HEK293 (cell line): ENCODE measurements around the gene KCNK18.

ENCODE experiments used
- CTCF ChIA-PET: fragments of 350-600 bp; formaldehyde crosslinking; extraction: SDS; loops from one replicate; lab custom pipeline; 2021; ENCODE audit warnings: antibody characterized with exemption; lab: Yijun Ruan, JAX
- POLR2A ChIA-PET: fragments of 300-600 bp; formaldehyde crosslinking; extraction: SDS; loops from one replicate; lab custom pipeline; 2020; ENCODE audit warnings: antibody characterized with exemption, inconsistent platforms; lab: Yijun Ruan, JAX
- H3K27ac ChIP-seq: fragments of 200-500 bp; sonication (Bioruptor generic); 2 replicates; pipeline ENCODE4 v1.5.1; 2014; ENCODE audit warnings: low read depth, low read length, control low read depth, inconsistent platforms; ENCODE audit errors: extremely low read depth
- H3K36me3 ChIP-seq, 2 experiments: fragments of 200-500 bp in 1 of 2; sonication (Bioruptor generic) in 1 of 2; 1 replicate in 1 of 2; 2 replicates in 1 of 2; pipeline ENCODE4 v1.5.1; 2014 to 2017; ENCODE audit warnings: inconsistent platforms in 2 of 2, low read length in 2 of 2; ENCODE audit not compliant: control insufficient read depth in 2 of 2, insufficient read depth in 1 of 2
- H3K4me1 ChIP-seq: fragments of 200-500 bp; sonication (Bioruptor generic); 2 replicates; pipeline ENCODE4 v1.5.1; 2014; ENCODE audit warnings: mild to moderate bottlenecking, low read length, inconsistent platforms; ENCODE audit not compliant: control insufficient read depth, insufficient read depth
- H3K4me3 ChIP-seq: 2 replicates; pipeline ENCODE4 v1.5.1; 2011; ENCODE audit warnings: low read depth, mild to moderate bottlenecking, control low read depth, low read length, moderate library complexity
- H3K9me3 ChIP-seq: fragments of 200-500 bp; sonication (Bioruptor generic); 2 replicates; pipeline ENCODE4 v1.5.1; 2014; ENCODE audit warnings: low read depth, low read length, inconsistent platforms; ENCODE audit not compliant: control insufficient read depth, insufficient read depth
- KLF10 ChIP-seq: fragments of 450-650 bp; IDR thresholded peaks from 2 replicates; pipeline ENCODE4 v1.5.1; 2018; ENCODE audit warnings: missing biosample characterization, mild to moderate bottlenecking, missing genetic modification characterization
- YY1 ChIP-seq: fragments of 450-650 bp; formaldehyde crosslinking; IDR thresholded peaks from 2 replicates; pipeline ENCODE4 v1.5.1; 2018; ENCODE audit warnings: missing biosample characterization, missing genetic modification characterization
- ZBTB20 ChIP-seq: fragments of 450-650 bp; formaldehyde crosslinking; IDR thresholded peaks from 2 replicates; pipeline ENCODE4 v1.5.1; 2016; ENCODE audit warnings: missing biosample characterization, missing genetic modification characterization
- ZBTB21 ChIP-seq: fragments of 450-650 bp; formaldehyde crosslinking; IDR thresholded peaks from 2 replicates; pipeline ENCODE4 v1.5.1; 2017; ENCODE audit warnings: missing biosample characterization, missing genetic modification characterization
- ZBTB6 ChIP-seq: fragments of 450-650 bp; formaldehyde crosslinking; IDR thresholded peaks from 2 replicates; pipeline ENCODE4 v1.5.1; 2017; ENCODE audit warnings: missing biosample characterization, missing genetic modification characterization
- ZFHX2 ChIP-seq: fragments of 450-650 bp; formaldehyde crosslinking; conservative IDR thresholded peaks from 2 replicates; pipeline ENCODE4 v1.5.1; 2016; ENCODE audit warnings: missing biosample characterization, missing genetic modification characterization
- ZNF16 ChIP-seq: fragments of 450-650 bp; formaldehyde crosslinking; IDR thresholded peaks from 2 replicates; pipeline ENCODE4 v1.5.1; 2016; ENCODE audit warnings: low read depth, missing biosample characterization, missing genetic modification characterization
- ZNF169 ChIP-seq: fragments of 450-650 bp; formaldehyde crosslinking; IDR thresholded peaks from 2 replicates; pipeline ENCODE4 v1.5.1; 2016; ENCODE audit warnings: missing biosample characterization, missing genetic modification characterization
- ZNF175 ChIP-seq: fragments of 450-650 bp; formaldehyde crosslinking; IDR thresholded peaks from 2 replicates; pipeline ENCODE4 v1.5.1; 2016; ENCODE audit warnings: missing biosample characterization, missing genetic modification characterization
- ZNF214 ChIP-seq: fragments of 450-650 bp; formaldehyde crosslinking; IDR thresholded peaks from 2 replicates; pipeline ENCODE4 v1.5.1; 2017; ENCODE audit warnings: missing biosample characterization, mild to moderate bottlenecking, missing genetic modification characterization, borderline replicate concordance
- ZNF24 ChIP-seq: fragments of 450-650 bp; formaldehyde crosslinking; IDR thresholded peaks from 2 replicates; pipeline ENCODE4 v1.5.1; 2016; ENCODE audit warnings: missing biosample characterization, missing genetic modification characterization
- ZNF280C ChIP-seq: fragments of 450-650 bp; formaldehyde crosslinking; IDR thresholded peaks from 2 replicates; pipeline ENCODE4 v1.5.1; 2016; ENCODE audit warnings: missing biosample characterization, missing genetic modification characterization
- ZNF292 ChIP-seq: fragments of 450-650 bp; formaldehyde crosslinking; IDR thresholded peaks from 2 replicates; pipeline ENCODE4 v1.5.1; 2016; ENCODE audit warnings: low read depth, missing biosample characterization, missing genetic modification characterization, borderline replicate concordance
- ZNF311 ChIP-seq: fragments of 450-650 bp; formaldehyde crosslinking; IDR thresholded peaks from 2 replicates; pipeline ENCODE4 v1.5.1; 2017; ENCODE audit warnings: missing biosample characterization, missing genetic modification characterization, borderline replicate concordance
- ZNF398 ChIP-seq: fragments of 450-650 bp; formaldehyde crosslinking; IDR thresholded peaks from 2 replicates; pipeline ENCODE4 v1.5.1; 2017; ENCODE audit warnings: missing biosample characterization, missing genetic modification characterization
- ZNF473 ChIP-seq: fragments of 450-650 bp; formaldehyde crosslinking; IDR thresholded peaks from 2 replicates; pipeline ENCODE4 v1.5.1; 2017; ENCODE audit warnings: missing biosample characterization, missing genetic modification characterization
- ZNF518A ChIP-seq: fragments of 450-650 bp; formaldehyde crosslinking; conservative IDR thresholded peaks from 2 replicates; pipeline ENCODE4 v1.5.1; 2016; ENCODE audit warnings: low read depth, missing biosample characterization, missing genetic modification characterization
- ZNF548 ChIP-seq: fragments of 450-650 bp; formaldehyde crosslinking; IDR thresholded peaks from 2 replicates; pipeline ENCODE4 v1.5.1; 2016; ENCODE audit warnings: missing biosample characterization, missing genetic modification characterization
- ZNF621 ChIP-seq: fragments of 450-650 bp; formaldehyde crosslinking; IDR thresholded peaks from 2 replicates; pipeline ENCODE4 v1.5.1; 2017; ENCODE audit warnings: missing biosample characterization, missing genetic modification characterization
- ZNF639 ChIP-seq: fragments of 450-650 bp; formaldehyde crosslinking; IDR thresholded peaks from 2 replicates; pipeline ENCODE4 v1.5.1; 2016; ENCODE audit warnings: missing biosample characterization, missing genetic modification characterization
- ZNF645 ChIP-seq: fragments of 450-650 bp; formaldehyde crosslinking; IDR thresholded peaks from 2 replicates; pipeline ENCODE4; 2016; ENCODE audit warnings: missing biosample characterization, missing genetic modification characterization
- ZNF776 ChIP-seq: fragments of 450-650 bp; formaldehyde crosslinking; IDR thresholded peaks from 2 replicates; pipeline ENCODE4 v1.5.0; 2017; ENCODE audit warnings: missing biosample characterization, missing genetic modification characterization, borderline replicate concordance
- ZNF843 ChIP-seq: fragments of 450-650 bp; formaldehyde crosslinking; IDR thresholded peaks from 2 replicates; pipeline ENCODE4 v1.5.1; 2016; ENCODE audit warnings: missing biosample characterization, missing genetic modification characterization
- ZSCAN23 ChIP-seq: fragments of 450-650 bp; formaldehyde crosslinking; IDR thresholded peaks from 2 replicates; pipeline ENCODE4 v1.5.1; 2016; ENCODE audit warnings: missing biosample characterization, missing genetic modification characterization

KCNK18 gene

GRCh38 chr10:117167789-117168674 lies 29.3 kb upstream of the KCNK18 start (continued):
- TF ChIP-seq ZNF776 (tag by site-specific recombination): no peak
- TF ChIP-seq ZNF280C (tag by site-specific recombination): no peak
- TF ChIP-seq ZSCAN23 (tag by site-specific recombination): no peak
- peak; percentile 52; the same call in 1 of the 2 replicates for TF ChIP-seq ZFHX2
- TF ChIP-seq ZNF16 (tag by site-specific recombination): no peak
- no peak for TF ChIP-seq ZNF292
- TF ChIP-seq ZNF169 (tag by site-specific recombination): no peak
- TF ChIP-seq ZNF639 (tag by site-specific recombination): no peak
- TF ChIP-seq YY1: peak; percentile 59; the same call in 1 of the 2 replicates
- TF ChIP-seq ZNF548 (tag by site-specific recombination): no peak
- no peak for TF ChIP-seq ZBTB20 (tag by site-specific recombination)
- no peak for TF ChIP-seq ZNF214 (tag by site-specific recombination)
- TF ChIP-seq ZNF473 (tag by site-specific recombination): no peak
- no peak for TF ChIP-seq ZNF398 (tag by site-specific recombination)
- no peak for TF ChIP-seq ZNF24 (tag by site-specific recombination)
- TF ChIP-seq ZNF843 (tag by site-specific recombination): no peak
- no peak for TF ChIP-seq ZNF311 (tag by site-specific recombination)
- TF ChIP-seq, all 188 proteins: peak for 43

- CTCF ChIA-PET: interaction anchor here (0.7 to 18.6 kb wide), 21 partner anchors 11 to 499 kb away, joined by 3 to 471 read pairs (median 4); no protein-coding TSS in a partner anchor
- no peak overlapping the region for H3K4me3 ChIP-seq
- no peaks in the 10 kb centered on the region for H3K36me3 ChIP-seq
- TF ChIP-seq ZBTB6 (tag by site-specific recombination) (no peak), ZNF175 (no peak), KLF10 (tag by site-specific recombination) (no peak), ZNF621 (tag by site-specific recombination) (no peak), ZBTB21 (tag by site-specific recombination) (no peak), ZNF645 (tag by site-specific recombination) (no peak), ZNF518A (tag by site-specific recombination) (no peak)
Observed at GRCh38 chr10:117168729-117169128, 28.6 kb upstream of the KCNK18 start.

More at GRCh38 chr10:117168729-117169128, 28.6 kb upstream of the KCNK18 start:
- no peaks in the 10 kb centered on the region for H3K4me1 ChIP-seq
- POLR2A ChIA-PET: interaction anchor here (0.6 to 1.0 kb wide), 2 partner anchors 30 to 372 kb away, joined by 3 to 4 read pairs; no protein-coding TSS in a partner anchor
- no peaks in the 10 kb centered on the region for H3K9me3 ChIP-seq
- H3K27ac ChIP-seq: no peak overlapping the region
